RKO (cell line): ENCODE results near the gene RBBP6.

Experiments
- DNase-seq: peaks from one replicate; pipeline ENCODE4 v3.0.0-alpha.2; 2016; ENCODE audit warnings: low spot score

Gene RBBP6

DNA sequence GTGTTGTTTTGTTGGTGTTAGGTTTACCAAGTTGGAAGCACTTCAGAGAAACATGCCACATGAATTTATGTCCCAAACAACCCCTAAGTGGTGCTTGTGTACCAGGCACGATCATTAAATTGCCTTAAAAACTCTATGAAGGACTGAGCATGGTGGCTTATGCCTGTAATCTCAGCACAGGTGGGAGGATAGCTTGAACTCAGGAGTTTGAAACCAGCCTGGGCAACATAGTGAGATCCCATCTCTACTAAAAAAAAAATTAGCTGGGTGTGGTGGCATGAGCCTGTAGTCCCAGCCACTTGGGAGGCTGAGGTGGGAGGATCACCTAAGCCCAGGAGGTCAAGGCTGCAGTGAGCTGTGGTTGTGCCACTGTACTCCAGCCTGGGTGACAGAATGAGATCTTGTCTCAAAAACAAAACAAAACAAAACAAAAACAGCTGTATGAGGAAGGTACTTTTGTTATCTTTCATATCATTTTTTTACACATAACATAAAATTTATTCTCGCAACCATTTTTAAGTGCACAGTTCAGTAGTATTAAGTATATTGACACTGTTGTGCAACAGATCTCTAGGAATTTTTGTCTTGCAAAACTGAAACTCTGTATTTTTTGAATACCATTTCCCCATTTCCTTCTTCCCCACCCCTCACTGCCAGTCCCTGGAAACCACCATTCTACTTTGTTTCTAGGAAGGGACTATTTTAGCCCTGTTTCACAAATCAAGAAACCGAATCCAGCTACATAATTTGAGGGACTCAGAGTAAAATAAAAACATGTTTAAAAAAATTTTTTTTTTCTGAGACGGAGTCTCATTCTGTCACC, 14.3 kb upstream of the RBBP6 start:
- DNase-seq = no peak

- DNase-seq = no peak
Measured at GRCh38 chr16:24525970-24526559, 13.3 kb upstream of the RBBP6 start.

DNA sequence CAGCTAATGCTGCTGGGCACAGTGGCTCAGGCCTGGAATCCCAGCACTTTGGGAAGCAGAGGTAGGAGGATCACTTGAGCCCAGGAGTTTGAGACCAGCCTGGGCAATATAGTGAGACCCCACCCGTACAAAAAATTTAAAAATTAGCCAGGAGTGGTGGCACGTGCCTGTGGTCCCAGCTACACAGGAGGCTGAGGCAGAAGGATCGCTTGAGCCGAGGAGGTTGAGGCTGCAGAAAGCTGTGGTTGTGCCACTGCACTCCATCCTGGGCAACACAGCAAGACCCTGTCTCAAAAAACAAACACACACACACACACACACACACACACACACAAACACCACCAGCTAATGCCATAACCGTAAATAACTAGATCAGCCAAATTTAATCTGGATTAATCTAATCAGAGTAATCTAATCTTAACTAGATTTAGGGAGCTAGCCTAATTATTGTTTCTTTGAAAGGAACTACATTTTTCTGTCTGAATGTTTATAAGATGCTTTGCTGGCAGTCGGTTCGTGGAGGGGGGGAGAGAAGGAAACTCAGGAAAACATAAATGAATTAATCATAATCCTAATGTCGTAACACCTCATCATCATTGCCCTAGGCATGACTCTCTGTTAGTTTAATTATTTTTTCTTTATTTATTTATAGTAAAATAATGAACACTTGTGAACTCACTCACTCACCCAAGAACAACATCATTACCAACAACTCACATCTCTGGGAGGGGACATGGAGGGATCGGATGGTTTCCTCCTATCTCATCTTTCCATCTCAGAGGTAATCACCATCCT, 12.5 kb upstream of the RBBP6 start:
- DNase-seq = no peak

DNA sequence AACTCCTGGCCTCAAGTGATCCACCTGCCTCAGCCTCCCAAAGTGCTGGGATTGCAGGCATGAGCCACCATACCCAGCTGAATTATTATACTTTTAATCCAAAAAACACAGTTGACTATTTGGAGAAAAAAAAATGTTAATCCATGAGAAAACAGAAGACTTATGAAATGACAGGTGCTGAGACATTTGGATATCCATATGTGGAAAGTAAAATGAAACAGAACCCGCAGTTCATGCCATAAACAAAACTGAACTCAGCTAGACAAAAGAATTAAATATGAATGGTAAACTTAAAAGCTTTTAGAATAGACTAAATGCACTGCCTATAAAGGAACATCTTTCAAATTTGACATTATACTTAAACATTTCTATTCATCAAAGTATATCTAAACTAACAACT, 8.2 kb upstream of the RBBP6 start:
- no peak for DNase-seq

DNA sequence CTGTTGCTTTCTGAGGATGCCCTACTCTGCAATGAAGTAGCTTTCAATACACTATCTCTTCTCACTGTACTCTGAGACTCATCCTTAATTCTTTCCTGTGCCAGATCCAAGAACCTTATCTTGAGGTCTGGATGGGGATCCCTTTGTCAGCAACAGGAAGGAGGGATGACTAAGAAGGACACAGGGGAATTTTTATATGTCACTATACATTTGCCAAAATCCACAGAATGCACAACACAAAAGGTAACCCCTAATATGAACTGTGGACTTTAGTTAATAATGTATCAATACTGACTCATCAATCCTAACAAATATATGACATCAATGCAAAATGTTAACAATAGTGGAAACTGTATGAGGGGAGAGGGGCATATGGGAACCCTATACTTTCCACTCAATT, 4.7 kb upstream of the RBBP6 start:
- DNase-seq = no peak

DNA sequence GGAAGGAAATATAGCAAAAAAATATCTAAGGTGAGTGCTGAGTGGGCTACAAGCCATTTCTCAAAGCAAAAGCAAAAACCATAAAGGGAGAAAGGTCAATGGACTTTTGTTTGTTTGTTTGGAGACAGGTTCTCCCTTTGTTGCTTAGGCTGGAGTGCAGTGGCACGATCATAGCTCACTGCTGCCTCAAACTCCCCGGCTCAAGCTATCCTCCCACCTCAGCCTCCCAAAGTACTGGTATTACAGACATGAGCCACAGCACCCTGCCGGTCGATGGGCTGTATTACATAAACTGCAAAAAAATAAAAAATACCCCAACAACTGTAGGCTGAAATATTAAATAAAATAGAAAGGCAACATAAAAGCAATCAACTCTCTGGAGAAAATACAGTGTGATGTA, 3.5 kb upstream of the RBBP6 start:
- peak; percentile 36 for DNase-seq

GRCh38 chr16:24536671-24537070, 2.7 kb upstream of the RBBP6 start:
- no peak for DNase-seq

DNA sequence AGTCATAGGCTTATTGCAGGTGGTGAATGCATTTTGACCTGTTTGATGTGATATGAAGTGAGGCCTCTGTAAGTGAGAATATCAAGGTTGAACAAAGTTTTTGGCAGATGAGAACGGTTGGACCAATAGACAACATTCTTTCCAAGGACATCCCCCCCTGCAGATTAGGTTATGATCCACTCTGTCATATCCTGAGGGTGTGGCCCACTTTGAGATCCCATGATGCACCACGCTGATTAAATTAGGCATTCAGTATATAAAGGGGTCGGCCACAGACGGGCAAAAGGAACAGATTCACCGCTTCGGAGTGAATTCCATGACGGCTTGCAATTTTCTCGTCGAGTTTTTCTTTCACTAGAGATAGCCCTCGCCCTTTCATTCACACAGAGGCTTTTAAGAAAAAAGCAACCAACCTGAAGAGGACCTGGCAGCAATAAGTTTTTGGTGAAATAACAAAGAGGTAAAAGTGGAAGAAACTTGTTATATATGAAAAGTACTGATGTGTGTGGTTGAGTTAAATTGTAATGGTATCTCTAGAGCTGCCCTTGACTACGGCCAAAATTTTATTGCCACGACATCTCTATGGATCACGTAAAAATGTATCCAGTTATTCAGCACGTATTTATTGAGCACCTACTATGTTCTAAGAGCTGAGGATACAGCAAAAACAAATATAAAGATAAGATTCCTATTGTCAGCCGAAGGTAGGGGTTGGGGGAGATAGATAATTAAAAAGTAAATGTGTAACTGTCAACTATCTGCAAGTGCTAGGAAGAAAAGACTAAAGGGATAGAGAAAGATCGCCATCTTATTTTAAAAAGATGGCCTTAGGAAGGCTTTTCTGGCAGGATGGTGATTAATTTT, 1.7 kb upstream of the RBBP6 start:
- DNase-seq = no peak

GRCh38 chr16:24538756-24539294, 541 bp upstream of the RBBP6 start:
- DNase-seq = peak; percentile 85

GRCh38 chr16:24539850-24540601, 660 bp downstream of the RBBP6 start:
- DNase-seq = peak; percentile 47

DNA sequence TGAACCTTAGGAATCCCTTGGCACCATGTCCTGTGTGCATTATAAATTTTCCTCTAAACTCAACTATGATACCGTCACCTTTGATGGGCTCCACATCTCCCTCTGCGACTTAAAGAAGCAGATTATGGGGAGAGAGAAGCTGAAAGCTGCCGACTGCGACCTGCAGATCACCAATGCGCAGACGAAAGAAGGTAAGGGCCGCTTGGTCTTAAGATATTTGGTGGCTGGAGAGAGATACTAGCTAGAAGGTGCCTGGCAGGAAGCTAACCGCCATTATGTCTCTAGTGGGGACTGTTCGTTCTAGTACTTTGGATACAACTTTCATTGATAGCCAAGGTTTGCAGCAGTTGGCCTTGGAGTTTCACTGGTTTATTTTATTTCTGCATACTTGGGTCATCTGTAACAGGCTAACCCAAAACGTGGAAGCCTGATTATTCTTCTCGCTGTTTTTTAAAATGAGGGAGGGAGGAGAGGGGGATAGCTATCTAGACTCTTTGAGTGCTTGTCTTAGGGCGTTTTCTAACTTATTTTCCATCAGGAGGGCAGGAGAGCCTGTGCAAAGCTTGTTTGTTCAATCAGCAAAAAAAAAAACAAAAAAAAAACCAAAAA, 1.3 kb downstream of the RBBP6 start:
- DNase-seq = peak; percentile 61

- peak; percentile 33 for DNase-seq
Measured at GRCh38 chr16:24541233-24541933, 2.0 kb downstream of the RBBP6 start.

DNA sequence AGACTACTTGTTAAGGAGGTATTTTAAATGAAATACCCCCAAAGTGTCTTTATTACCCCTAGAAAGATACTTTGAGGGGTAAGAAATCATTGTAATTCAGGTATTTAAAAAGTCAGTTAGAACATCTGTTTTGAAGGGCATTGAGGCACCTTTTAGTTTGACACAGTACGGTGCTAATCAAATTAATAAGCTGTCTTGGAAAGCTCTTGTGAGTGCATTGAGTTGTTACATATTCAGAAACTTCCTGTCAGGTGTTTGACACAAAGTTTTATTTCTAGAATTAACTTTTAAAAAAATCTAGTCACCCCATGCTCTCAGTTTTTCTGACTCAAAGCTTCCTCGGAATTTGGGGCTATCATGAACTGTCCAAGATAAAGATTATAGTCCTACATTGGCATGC, 4.6 kb downstream of the RBBP6 start:
- DNase-seq = no peak

- no peak for DNase-seq
Measured at GRCh38 chr16:24544640-24545039, 5.3 kb downstream of the RBBP6 start.

DNA sequence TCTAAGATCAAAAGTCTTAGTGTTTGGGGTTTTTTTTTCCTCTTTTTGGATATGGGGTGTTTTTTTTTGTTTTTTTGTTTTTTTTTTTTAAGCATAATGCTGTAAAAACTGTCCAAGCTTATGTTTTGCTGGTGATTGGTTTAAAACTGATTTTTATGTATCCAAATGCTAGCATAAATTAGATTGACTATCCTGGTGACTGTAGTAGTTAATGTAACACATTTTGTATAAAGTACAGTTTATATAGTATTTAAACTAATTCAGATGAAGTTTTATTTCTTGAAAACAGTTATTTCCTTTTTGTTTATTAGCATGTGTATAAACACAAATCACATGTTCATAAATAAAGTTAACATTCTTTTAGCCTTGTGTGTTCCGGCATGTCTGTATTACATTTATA, 10.9 kb downstream of the RBBP6 start:
- DNase-seq = no peak

- DNase-seq = no peak
Measured at GRCh38 chr16:24552705-24553246, 13.4 kb downstream of the RBBP6 start.

DNA sequence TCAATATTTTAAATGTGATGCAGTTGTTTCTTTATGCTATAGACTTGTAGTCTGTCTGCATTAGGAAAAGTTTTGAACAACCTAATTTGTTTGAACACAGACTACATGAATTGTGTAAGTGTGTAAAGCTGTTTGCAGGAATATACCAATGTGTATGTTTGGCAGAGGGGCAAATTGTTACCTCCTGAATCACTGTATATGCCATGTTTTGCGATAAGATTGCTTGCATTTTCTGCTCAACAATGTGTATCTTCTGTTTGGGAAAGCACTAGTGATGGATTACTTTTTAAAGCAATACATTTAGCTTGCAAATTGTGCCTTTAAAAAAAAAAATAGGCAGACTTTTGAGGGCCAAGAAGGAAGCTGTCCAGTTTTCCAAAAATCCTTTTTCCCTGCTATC, 14.6 kb downstream of the RBBP6 start:
- DNase-seq = no peak

- no peak for DNase-seq
Measured at GRCh38 chr16:24555346-24555872, 16.0 kb downstream of the RBBP6 start.

GRCh38 chr16:24562811-24563210, 23.4 kb downstream of the RBBP6 start:
- DNase-seq = no peak
